ENCODE results near the gene HSD17B13.

The HSD17B13 gene, protein sequence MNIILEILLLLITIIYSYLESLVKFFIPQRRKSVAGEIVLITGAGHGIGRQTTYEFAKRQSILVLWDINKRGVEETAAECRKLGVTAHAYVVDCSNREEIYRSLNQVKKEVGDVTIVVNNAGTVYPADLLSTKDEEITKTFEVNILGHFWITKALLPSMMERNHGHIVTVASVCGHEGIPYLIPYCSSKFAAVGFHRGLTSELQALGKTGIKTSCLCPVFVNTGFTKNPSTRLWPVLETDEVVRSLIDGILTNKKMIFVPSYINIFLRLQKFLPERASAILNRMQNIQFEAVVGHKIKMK

DNA sequence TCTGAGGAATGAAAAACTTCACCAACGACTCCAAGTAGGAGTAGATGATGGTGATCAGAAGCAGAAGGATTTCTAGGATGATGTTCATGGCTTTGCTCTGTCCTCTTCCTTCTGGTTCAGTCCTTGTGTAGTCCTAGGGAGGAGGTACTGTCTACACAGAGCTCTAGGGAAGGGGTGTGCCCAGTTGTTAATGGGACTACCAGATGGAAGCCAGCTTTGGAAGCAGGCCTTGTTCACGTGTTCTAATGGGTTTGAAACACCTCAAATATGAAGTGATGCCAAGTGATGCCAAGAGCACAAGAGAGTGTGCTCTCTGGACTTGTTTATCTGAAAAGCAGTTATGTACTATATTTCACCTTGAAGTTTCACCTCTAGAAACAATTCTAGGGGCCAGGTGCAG, at the start of gene HSD17B13:
Gene HSD17B13, minus strand, starts transcription at position 129 of the 400 bp plus-strand sequence. Its CDS starts 41 bp downstream, at position 88.
- Histone ChIP-seq H3K36me3 (ENCODE audit: insufficient read depth, low read length) (no peaks in the 10 kb centered on the region), H3K27me3 (ENCODE audit: insufficient read depth, low read length) (no peaks in the 10 kb centered on the region), H3K79me2 (ENCODE audit: control insufficient read depth, insufficient read depth, low read length, unreplicated experiment) (no peaks in the 10 kb centered on the region), H3K4me1 (ENCODE audit: control insufficient read depth, insufficient read depth, low read length, unreplicated experiment) (no peaks in the 10 kb centered on the region), H2AFZ (ENCODE audit: low read length, unreplicated experiment) (no peak within 1 kb of the TSS), H3K27ac (ENCODE audit: low read depth, low read length) (no peak within 1 kb of the TSS), H3K4me3 (ENCODE audit: low read depth, low read length) (no peak within 1 kb of the TSS)

DNA sequence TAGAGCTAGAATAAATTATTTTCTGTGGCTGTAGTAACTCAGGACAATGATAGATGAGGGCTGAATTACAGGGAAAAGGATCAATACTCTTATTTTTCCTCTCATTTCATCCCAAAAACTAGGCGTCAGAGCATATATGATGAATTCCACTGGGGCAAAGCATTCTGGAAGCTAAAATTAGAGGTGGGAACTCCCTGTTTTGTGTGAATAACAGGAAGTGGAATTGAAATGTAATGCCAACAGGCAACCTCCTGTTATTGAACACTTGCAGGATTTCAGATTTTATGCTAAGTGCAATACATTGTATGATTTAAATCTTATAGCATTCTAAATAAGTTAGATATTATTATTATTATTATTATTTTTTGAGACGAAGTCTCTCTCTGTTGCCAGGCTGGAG, 47.4 kb upstream of the HSD17B13 start:
- no peaks in the 10 kb centered on the region for H3K79me2 ChIP-seq (ENCODE audit: control insufficient read depth, insufficient read depth, low read length, unreplicated experiment)
- H3K27ac ChIP-seq (ENCODE audit: low read depth, low read length): no peak overlapping the region
- peaks cover 33% of the 10 kb centered on the region for H3K36me3 ChIP-seq (ENCODE audit: insufficient read depth, low read length)
- H3K4me3 ChIP-seq (ENCODE audit: low read depth, low read length): no peak overlapping the region
- H3K27me3 ChIP-seq (ENCODE audit: insufficient read depth, low read length): no peaks in the 10 kb centered on the region
- no peak overlapping the region for H2AFZ ChIP-seq (ENCODE audit: low read length, unreplicated experiment)
- H3K4me1 ChIP-seq (ENCODE audit: control insufficient read depth, insufficient read depth, low read length, unreplicated experiment): peaks cover 6% of the 10 kb centered on the region

DNA sequence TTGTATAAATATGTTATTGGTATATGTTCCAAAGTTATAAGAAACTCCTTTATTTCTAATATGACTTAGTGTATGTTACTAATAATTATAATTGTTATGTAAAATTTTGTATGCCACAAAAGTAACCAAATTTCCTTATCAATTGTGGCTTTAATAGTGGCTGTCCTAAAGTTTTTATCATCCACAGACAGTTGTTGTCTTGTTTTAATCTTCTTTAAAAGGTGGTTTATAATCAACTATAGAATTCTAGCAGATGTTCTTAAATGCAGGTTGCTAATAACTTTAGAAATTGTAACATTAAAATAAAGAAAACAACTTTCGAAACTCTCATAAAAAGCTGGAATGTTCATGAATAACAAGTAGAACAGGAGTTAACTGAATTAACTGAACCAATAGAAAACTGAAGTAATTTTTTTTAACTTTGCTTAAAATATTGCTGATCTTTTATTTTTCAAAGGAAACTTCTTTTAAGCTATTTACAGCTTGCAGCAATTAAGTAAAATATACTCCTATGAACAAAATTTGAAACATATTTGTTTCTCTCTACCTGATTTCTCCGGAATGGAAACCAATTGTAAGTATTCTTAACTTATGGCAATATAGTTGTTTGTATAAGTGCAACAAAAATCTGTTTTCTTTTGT, 44.0 kb upstream of the HSD17B13 start:
- Histone ChIP-seq H3K4me1 (ENCODE audit: control insufficient read depth, insufficient read depth, low read length, unreplicated experiment) (no peaks in the 10 kb centered on the region), H2AFZ (ENCODE audit: low read length, unreplicated experiment) (no peak overlapping the region), H3K36me3 (ENCODE audit: insufficient read depth, low read length) (peaks cover 29% of the 10 kb centered on the region), H3K4me3 (ENCODE audit: low read depth, low read length) (no peak overlapping the region), H3K27me3 (ENCODE audit: insufficient read depth, low read length) (no peaks in the 10 kb centered on the region), H3K27ac (ENCODE audit: low read depth, low read length) (no peak overlapping the region), H3K79me2 (ENCODE audit: control insufficient read depth, insufficient read depth, low read length, unreplicated experiment) (no peaks in the 10 kb centered on the region)

DNA sequence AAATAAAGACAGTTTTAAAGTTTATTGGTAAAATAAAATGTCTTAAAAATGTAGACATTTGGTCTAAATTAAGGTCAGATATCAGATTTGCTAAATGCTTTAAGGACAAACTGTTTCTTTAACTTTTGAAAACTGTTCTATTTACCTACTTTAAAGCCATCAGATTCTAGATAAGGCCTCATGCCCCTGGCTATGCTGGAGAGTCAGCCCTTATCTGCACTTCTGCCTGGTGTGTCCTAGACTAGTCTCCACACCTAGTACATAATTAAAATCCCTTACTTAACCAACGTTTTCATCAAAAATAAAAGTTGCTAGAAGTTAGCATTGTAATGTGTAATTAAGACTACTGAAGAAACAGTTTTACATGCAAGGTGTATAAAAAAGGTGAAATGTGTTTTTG, 42.7 kb upstream of the HSD17B13 start:
- Histone ChIP-seq H3K27ac (ENCODE audit: low read depth, low read length) (no peak overlapping the region), H3K79me2 (ENCODE audit: control insufficient read depth, insufficient read depth, low read length, unreplicated experiment) (no peaks in the 10 kb centered on the region), H2AFZ (ENCODE audit: low read length, unreplicated experiment) (no peak overlapping the region), H3K4me3 (ENCODE audit: low read depth, low read length) (no peak overlapping the region), H3K4me1 (ENCODE audit: control insufficient read depth, insufficient read depth, low read length, unreplicated experiment) (no peaks in the 10 kb centered on the region), H3K27me3 (ENCODE audit: insufficient read depth, low read length) (no peaks in the 10 kb centered on the region), H3K36me3 (ENCODE audit: insufficient read depth, low read length) (peaks cover 21% of the 10 kb centered on the region)

DNA sequence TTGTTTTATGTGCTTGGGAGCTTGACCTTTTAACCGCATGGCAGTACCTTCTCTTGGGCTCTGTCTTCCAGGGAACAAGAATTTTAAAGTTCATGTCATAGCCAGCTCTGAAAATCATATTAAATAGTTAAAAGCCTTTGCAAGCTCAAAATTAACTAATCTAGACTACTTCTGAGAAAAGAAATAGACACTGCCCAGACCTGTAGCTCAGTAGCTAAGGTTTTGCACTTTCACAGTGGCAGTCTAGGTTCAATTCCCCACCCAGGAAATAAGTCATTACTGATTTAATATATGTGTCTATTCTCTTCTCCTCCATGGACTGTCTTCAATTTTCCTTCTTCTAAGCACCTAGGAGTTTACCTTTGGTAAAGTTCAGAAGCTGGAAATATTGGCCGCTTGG, 40.9 kb upstream of the HSD17B13 start:
- peaks cover 21% of the 10 kb centered on the region for H3K36me3 ChIP-seq (ENCODE audit: insufficient read depth, low read length)
- no peak overlapping the region for H3K4me3 ChIP-seq (ENCODE audit: low read depth, low read length)
- H3K27ac ChIP-seq (ENCODE audit: low read depth, low read length): no peak overlapping the region
- H2AFZ ChIP-seq (ENCODE audit: low read length, unreplicated experiment): no peak overlapping the region
- no peaks in the 10 kb centered on the region for H3K79me2 ChIP-seq (ENCODE audit: control insufficient read depth, insufficient read depth, low read length, unreplicated experiment)
- H3K4me1 ChIP-seq (ENCODE audit: control insufficient read depth, insufficient read depth, low read length, unreplicated experiment): no peaks in the 10 kb centered on the region
- H3K27me3 ChIP-seq (ENCODE audit: insufficient read depth, low read length): no peaks in the 10 kb centered on the region

DNA sequence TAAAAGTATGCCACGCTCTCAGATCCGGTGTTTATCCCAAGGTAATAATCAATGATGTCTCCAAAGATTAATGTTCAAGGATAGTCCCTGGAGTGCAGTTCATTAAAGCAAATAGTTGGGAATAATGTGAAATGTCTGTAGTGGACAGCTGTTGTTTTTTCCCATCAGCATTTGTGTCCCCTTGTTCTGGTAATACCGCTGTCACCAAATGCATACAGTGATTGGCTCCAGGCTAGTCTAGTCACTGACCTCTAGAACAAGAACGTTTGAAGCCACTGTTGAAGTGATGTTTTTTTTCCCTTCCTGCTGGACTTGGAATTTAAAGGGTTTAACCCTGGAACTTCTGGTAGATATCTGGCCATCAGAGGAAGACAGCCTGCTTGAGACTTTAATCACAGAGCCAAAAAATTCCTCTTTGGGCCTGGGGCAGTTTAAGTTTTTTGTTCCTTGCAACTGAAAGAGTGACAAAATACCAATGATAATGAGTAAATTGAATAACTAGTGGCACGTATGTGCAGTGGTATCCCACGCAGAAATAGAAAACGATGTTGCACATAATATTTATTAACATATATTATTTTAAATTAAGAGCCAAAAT, 37.8 kb upstream of the HSD17B13 start:
- no peaks in the 10 kb centered on the region for H3K27me3 ChIP-seq (ENCODE audit: insufficient read depth, low read length)
- H3K4me3 ChIP-seq (ENCODE audit: low read depth, low read length): no peak overlapping the region
- H3K27ac ChIP-seq (ENCODE audit: low read depth, low read length): no peak overlapping the region
- H2AFZ ChIP-seq (ENCODE audit: low read length, unreplicated experiment): no peak overlapping the region
- no peaks in the 10 kb centered on the region for H3K79me2 ChIP-seq (ENCODE audit: control insufficient read depth, insufficient read depth, low read length, unreplicated experiment)
- H3K4me1 ChIP-seq (ENCODE audit: control insufficient read depth, insufficient read depth, low read length, unreplicated experiment): no peaks in the 10 kb centered on the region
- peaks cover 2% of the 10 kb centered on the region for H3K36me3 ChIP-seq (ENCODE audit: insufficient read depth, low read length)

DNA sequence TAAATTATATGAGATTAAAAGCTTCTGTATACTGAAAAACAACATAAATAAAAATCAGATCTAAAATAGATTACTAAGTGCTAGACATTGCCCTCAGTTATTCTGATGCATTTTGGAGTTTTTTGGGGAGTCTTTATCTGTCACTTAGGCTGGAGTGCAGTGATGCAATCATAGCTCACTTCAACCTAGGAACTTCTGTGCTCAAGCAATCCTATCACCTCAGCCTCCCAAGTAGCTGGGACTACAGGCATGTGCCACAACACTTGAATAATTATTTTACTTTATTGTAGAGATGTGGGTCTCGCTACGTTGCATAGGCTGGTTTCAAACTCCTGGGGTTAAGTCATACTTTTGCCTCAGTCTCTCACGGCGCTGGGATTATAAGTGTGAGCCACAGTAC, 36.6 kb upstream of the HSD17B13 start:
- Histone ChIP-seq H3K36me3 (ENCODE audit: insufficient read depth, low read length) (no peaks in the 10 kb centered on the region), H3K4me1 (ENCODE audit: control insufficient read depth, insufficient read depth, low read length, unreplicated experiment) (no peaks in the 10 kb centered on the region), H3K4me3 (ENCODE audit: low read depth, low read length) (no peak overlapping the region), H3K27ac (ENCODE audit: low read depth, low read length) (no peak overlapping the region), H3K27me3 (ENCODE audit: insufficient read depth, low read length) (no peaks in the 10 kb centered on the region), H2AFZ (ENCODE audit: low read length, unreplicated experiment) (no peak overlapping the region), H3K79me2 (ENCODE audit: control insufficient read depth, insufficient read depth, low read length, unreplicated experiment) (no peaks in the 10 kb centered on the region)

DNA sequence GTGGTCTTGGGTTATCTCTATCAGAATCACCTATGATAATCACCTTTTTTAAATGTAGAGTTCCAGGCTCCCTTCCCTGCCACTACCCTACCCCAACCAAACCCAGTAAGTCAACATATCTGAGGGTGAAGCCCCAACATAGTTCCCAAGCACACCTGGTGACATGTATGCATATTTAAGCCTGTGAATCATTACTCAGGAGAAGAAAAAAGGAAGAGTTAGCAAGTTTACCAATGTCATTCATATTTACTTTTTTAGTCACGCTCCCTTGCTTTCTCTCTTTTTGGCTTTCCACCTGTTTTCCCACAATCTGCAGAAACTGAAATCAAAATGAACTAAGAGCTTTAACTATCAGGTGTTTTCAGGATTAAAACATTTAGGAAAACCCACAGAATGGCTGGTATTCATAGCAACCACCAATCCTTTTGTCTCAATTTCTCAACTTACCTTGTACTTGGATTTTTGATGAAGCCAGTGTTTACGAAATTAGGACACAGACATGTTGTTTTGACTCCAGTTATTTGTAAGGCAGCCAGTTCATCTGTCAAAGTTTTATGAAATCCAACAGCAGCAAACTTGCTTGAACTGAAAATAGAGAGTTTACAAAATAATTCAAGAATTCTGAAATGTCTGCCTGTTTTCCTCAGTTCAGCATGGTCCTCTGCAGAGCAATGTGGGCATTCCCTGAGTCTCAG, 34.3 kb upstream of the HSD17B13 start:
- H3K27me3 ChIP-seq (ENCODE audit: insufficient read depth, low read length): no peaks in the 10 kb centered on the region
- H3K79me2 ChIP-seq (ENCODE audit: control insufficient read depth, insufficient read depth, low read length, unreplicated experiment): no peaks in the 10 kb centered on the region
- H3K27ac ChIP-seq (ENCODE audit: low read depth, low read length): no peak overlapping the region
- H3K4me3 ChIP-seq (ENCODE audit: low read depth, low read length): no peak overlapping the region
- H3K4me1 ChIP-seq (ENCODE audit: control insufficient read depth, insufficient read depth, low read length, unreplicated experiment): peaks cover 5% of the 10 kb centered on the region
- no peak overlapping the region for H2AFZ ChIP-seq (ENCODE audit: low read length, unreplicated experiment)
- no peaks in the 10 kb centered on the region for H3K36me3 ChIP-seq (ENCODE audit: insufficient read depth, low read length)

DNA sequence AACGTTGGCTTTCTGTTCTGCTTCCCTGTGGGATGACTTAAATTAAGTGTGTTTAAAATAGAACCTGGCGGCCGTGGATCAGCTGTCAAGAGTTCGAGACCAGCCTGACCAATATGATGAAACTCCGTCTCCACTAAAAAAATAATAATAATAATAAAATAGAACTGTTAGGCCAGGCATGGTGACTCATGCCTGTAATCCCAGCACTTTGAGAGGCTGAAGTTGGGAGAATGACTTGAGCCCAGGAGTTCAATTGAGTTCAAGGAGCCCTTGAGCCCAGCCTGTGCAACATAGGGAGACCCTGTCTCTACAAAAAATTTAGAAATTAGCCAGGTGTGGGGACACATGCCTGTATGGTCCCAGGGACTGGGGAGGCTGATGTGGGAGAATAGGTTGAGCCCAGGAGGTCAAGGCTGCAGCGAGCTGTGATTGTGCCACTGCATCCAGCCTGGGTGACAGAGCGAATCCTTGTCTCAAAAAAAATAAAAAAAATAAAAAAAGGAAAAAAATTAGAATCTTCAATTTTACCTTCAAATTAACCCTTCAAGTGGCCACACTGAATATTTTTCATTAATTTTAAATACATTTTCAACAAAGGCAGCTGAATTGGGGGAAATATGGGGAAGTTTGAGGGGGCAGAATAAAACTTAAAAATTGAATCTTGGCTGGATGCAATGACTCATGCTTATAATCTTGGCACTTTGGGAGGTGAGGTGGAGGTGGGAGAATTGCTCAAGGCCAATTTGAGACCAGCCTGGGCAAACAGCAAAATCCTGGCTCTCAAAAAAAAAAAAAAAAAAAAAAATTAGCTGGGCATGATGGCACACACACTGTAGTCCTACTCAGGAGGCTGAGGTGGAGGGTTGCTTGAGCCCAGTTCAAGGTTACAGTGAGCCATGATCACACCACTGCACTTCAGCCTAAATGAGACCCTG, 31.8 kb upstream of the HSD17B13 start:
- no peaks in the 10 kb centered on the region for H3K36me3 ChIP-seq (ENCODE audit: insufficient read depth, low read length)
- peak overlapping the region; percentile 13; the same call in 1 of the 2 replicates for H3K4me3 ChIP-seq (ENCODE audit: low read depth, low read length)
- peaks cover 5% of the 10 kb centered on the region for H3K4me1 ChIP-seq (ENCODE audit: control insufficient read depth, insufficient read depth, low read length, unreplicated experiment)
- no peaks in the 10 kb centered on the region for H3K27me3 ChIP-seq (ENCODE audit: insufficient read depth, low read length)
- no peaks in the 10 kb centered on the region for H3K79me2 ChIP-seq (ENCODE audit: control insufficient read depth, insufficient read depth, low read length, unreplicated experiment)
- no peak overlapping the region for H2AFZ ChIP-seq (ENCODE audit: low read length, unreplicated experiment)
- peak overlapping the region; percentile 85 for H3K27ac ChIP-seq (ENCODE audit: low read depth, low read length)

DNA sequence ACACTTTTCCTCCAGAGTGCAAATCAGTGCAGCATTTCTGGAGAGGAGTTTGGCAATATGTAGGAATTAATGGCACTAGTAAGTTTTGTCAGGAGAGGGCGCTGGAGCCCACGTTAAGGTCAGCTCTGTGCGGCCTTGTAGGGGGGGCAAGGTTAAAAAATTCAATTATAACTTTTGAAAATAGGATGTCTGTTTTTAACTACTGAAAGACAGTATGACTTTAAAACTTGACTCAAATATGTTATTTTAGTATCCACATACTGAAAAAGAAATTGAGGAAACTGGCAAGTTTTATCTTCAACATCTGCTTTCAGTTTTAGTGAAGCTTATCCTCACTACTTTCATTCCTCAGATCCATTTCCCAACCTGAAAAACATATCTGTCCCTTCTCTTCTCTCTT, 30.9 kb upstream of the HSD17B13 start:
- peak overlapping the region; percentile 76 for H2AFZ ChIP-seq (ENCODE audit: low read length, unreplicated experiment)
- H3K36me3 ChIP-seq (ENCODE audit: insufficient read depth, low read length): no peaks in the 10 kb centered on the region
- peak overlapping the region; percentile 85 for H3K27ac ChIP-seq (ENCODE audit: low read depth, low read length)
- peak overlapping the region; percentile 13; the same call in 1 of the 2 replicates for H3K4me3 ChIP-seq (ENCODE audit: low read depth, low read length)
- no peaks in the 10 kb centered on the region for H3K79me2 ChIP-seq (ENCODE audit: control insufficient read depth, insufficient read depth, low read length, unreplicated experiment)
- peaks cover 5% of the 10 kb centered on the region for H3K4me1 ChIP-seq (ENCODE audit: control insufficient read depth, insufficient read depth, low read length, unreplicated experiment)
- no peaks in the 10 kb centered on the region for H3K27me3 ChIP-seq (ENCODE audit: insufficient read depth, low read length)

Measured in ACC112 (cell line).